Neuronal stem cell (in vitro differentiated cells): ENCODE measurements around the gene MYB.

Experiments
- DNase-seq: peaks from one replicate; pipeline ENCODE4 v3.0.0-alpha.2; 2013; ENCODE audit warnings: low spot score
- H2AFZ ChIP-seq: one replicate; pipeline ENCODE4 v1.6.1; 2013; ENCODE audit warnings: mild to moderate bottlenecking, low read length, inconsistent platforms
- H2AK5ac ChIP-seq: 2 replicates; pipeline ENCODE4 v1.6.1; 2013; ENCODE audit warnings: low read depth, mild to moderate bottlenecking, inconsistent platforms, low read length, moderate library complexity, mixed read lengths
- H2BK120ac ChIP-seq: 2 replicates; pipeline ENCODE4 v1.6.1; 2013; ENCODE audit warnings: low read depth, mild to moderate bottlenecking, inconsistent platforms, low read length, moderate library complexity, mixed read lengths
- H2BK12ac ChIP-seq: one replicate; pipeline ENCODE4 v1.6.1; 2013; ENCODE audit warnings: low read length, inconsistent platforms
- H2BK15ac ChIP-seq: 2 replicates; pipeline ENCODE4 v1.6.1; 2013; ENCODE audit warnings: mild to moderate bottlenecking, low read length, inconsistent platforms, mixed read lengths
- H2BK5ac ChIP-seq: one replicate; pipeline ENCODE4 v1.6.1; 2013; ENCODE audit warnings: inconsistent platforms, mild to moderate bottlenecking, low read length, moderate library complexity
- H3K14ac ChIP-seq: one replicate; pipeline ENCODE4 v1.6.1; 2013; ENCODE audit warnings: low read length, inconsistent platforms
- H3K18ac ChIP-seq: 2 replicates; pipeline ENCODE4 v1.6.1; 2013; ENCODE audit warnings: low read length, inconsistent platforms
- H3K23ac ChIP-seq: 2 replicates; pipeline ENCODE4 v1.6.1; 2013; ENCODE audit warnings: low read depth, mild to moderate bottlenecking, mixed read lengths, low read length, inconsistent platforms; ENCODE audit not compliant: poor library complexity
- H3K27ac ChIP-seq: replicated peaks from 3 replicates; pipeline ENCODE4 v1.5.1; 2013; ENCODE audit warnings: low read length, inconsistent platforms
- H3K27me3 ChIP-seq, 3 experiments: 2 replicates each; pipeline ENCODE4 v1.6.1; 2013; ENCODE audit warnings: low read length in 3 of 3, mild to moderate bottlenecking in 2 of 3, inconsistent platforms in 1 of 3, low read depth in 1 of 3, mixed read lengths in 1 of 3, moderate library complexity in 1 of 3; ENCODE audit not compliant: control insufficient read depth in 3 of 3, insufficient read depth in 3 of 3
- H3K36me3 ChIP-seq, 2 donors: replicated peaks in 1 of 2; 2 replicates each; pipeline ENCODE4 v1.6.1; 2013; ENCODE audit warnings: low read length in 2 of 2; ENCODE audit not compliant: control insufficient read depth in 2 of 2, insufficient read depth in 2 of 2
- H3K4ac ChIP-seq: 2 replicates; pipeline ENCODE4 v1.6.1; 2013; ENCODE audit warnings: inconsistent platforms, mild to moderate bottlenecking, low read length, moderate library complexity
- H3K4me1 ChIP-seq, 2 donors: 1 replicate in 1 of 2; 2 replicates in 1 of 2; pipeline ENCODE4 v1.6.1; 2013; ENCODE audit warnings: low read length in 2 of 2, low read depth in 1 of 2; ENCODE audit not compliant: control insufficient read depth in 2 of 2, insufficient read depth in 1 of 2
- H3K4me2 ChIP-seq: one replicate; pipeline ENCODE4 v1.6.1; 2013; ENCODE audit warnings: mild to moderate bottlenecking, low read length, inconsistent platforms; ENCODE audit not compliant: insufficient read depth, poor library complexity, severe bottlenecking
- H3K4me3 ChIP-seq, 2 donors: 2 replicates each; pipeline ENCODE4 v1.5.1; 2013; ENCODE audit warnings: low read length in 2 of 2, mild to moderate bottlenecking in 2 of 2, inconsistent platforms in 1 of 2, moderate library complexity in 1 of 2
- H3K79me1 ChIP-seq: one replicate; pipeline ENCODE4 v1.6.1; 2013; ENCODE audit warnings: low read depth, mild to moderate bottlenecking, inconsistent platforms, low read length, moderate library complexity
- H3K9ac ChIP-seq: one replicate; pipeline ENCODE4 v1.6.1; 2013; ENCODE audit warnings: mild to moderate bottlenecking, low read depth, low read length, inconsistent platforms; ENCODE audit not compliant: poor library complexity
- H3K9me3 ChIP-seq, 2 donors: replicated peaks in 1 of 2; 2 replicates each; pipeline versions ENCODE3 to v1.6.1; 2013; ENCODE audit warnings: low read length in 2 of 2, mild to moderate bottlenecking in 2 of 2, inconsistent platforms in 1 of 2, low read depth in 1 of 2, mixed read lengths in 1 of 2, moderate library complexity in 1 of 2; ENCODE audit not compliant: control insufficient read depth in 2 of 2, insufficient read depth in 1 of 2
- H4K8ac ChIP-seq: one replicate; pipeline ENCODE4 v1.6.1; 2013; ENCODE audit warnings: low read depth, mild to moderate bottlenecking, inconsistent platforms, low read length, moderate library complexity
- H4K91ac ChIP-seq: one replicate; pipeline ENCODE4 v1.6.1; 2013; ENCODE audit warnings: low read length, low read depth, mild to moderate bottlenecking, inconsistent platforms; ENCODE audit not compliant: poor library complexity
- WGBS, 2 donors: extraction: QIAGEN DNeasy Blood & Tissue Kit; methylation state at CpG; one replicate each; pipeline ENCODE4 v1.1.7; 2013; ENCODE audit warnings: missing lambda C conversion rate in 2 of 2, mixed read lengths in 1 of 2; ENCODE audit not compliant: insufficient read length in 2 of 2, insufficient replicate concordance in 1 of 2; ENCODE audit errors: extremely low coverage in 2 of 2; 5-methylcytosine and 5-hydroxymethylcytosine counted together

Gene MYB

DNA sequence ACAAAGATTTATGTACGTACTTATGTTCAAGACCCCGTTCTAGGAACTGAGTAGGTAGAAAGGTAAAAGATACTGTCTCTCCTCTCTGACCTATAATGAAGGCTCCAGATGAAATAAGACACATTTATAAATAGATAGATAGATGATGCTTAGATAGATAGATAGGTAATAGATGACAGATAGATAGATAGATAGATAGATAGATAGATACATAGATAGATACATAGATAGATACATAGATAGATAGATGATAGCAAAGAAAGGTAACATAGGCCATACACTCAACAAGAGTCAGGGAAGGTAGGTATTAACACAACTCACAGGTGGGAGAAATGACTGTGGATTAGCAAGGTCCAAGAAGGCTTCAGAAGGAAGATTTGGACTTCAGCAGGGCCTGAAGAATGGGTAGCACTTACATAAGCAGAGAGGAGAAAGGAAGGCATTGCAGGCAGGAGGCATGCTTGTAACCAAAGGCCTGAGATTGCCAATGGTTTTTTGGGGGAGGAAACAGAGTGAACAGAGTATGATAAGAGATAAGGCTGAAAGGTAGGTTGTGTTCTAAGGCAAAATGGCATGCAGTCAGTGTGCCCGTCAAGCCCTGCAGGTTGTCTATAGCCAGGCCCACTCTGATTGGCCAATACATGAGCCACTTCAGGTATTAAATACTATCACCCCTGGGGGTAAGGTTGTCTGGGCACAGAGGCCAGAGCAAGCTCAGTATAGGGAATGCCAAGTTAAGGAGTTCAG, 7.7 kb upstream of the MYB start:
- Histone ChIP-seq H2BK120ac (no peak overlapping the region), H2BK12ac (no peak overlapping the region), H3K27ac (no peak overlapping the region), H3K23ac (no peak overlapping the region), H2BK15ac (no peak overlapping the region), H3K27me3 (peaks cover 0 to 40% (median 0%) of the 10 kb centered on the region in 3 experiments), H3K18ac (no peak overlapping the region), H3K4me1 (no peaks in the 10 kb centered on the region), H3K9me3 (no peaks in the 10 kb centered on the region), H2BK5ac (no peak overlapping the region), H3K9ac (no peak overlapping the region), H3K4ac (no peak overlapping the region), H3K36me3 (no peaks in the 10 kb centered on the region), H3K14ac (no peak overlapping the region), H2AFZ (no peak overlapping the region), H3K79me1 (no peaks in the 10 kb centered on the region), H4K8ac (no peak overlapping the region), H3K4me3 (no peak overlapping the region), H2AK5ac (no peak overlapping the region), H3K4me2 (no peak overlapping the region), H4K91ac (no peak overlapping the region)
- WGBS, 2 donors: no CpG with 5 or more reads among the region's 3 CpGs
- DNase-seq: no peak

DNA sequence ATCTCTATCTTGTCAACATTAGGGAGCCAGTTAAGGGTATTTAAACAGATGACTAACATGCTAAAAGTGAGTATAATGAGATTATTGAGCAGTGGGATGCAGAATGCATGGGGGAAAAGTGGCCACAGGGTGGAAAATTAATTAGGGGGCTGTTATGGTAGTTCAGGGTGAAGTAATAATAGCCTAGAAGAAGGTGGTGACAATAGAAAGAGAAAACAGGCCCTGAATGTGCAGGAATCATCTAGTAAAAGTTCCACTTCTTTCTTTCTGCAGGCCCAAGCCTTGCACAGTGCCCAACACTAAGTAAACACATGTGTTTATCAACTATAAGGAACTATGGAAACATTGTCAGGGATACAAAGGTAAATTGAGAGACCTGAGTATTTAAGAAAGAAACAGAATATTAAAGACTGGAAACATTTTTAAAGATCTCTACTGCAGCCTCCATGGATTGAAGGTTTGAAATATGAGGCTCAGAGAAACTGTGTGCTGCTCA, 7.1 kb upstream of the MYB start:
- Histone ChIP-seq H3K4me2 (no peak overlapping the region), H4K8ac (no peak overlapping the region), H2BK5ac (no peak overlapping the region), H2BK15ac (no peak overlapping the region), H3K4me3 (no peak overlapping the region), H3K79me1 (no peaks in the 10 kb centered on the region), H2BK120ac (no peak overlapping the region), H3K27me3 (peaks cover 0 to 46% (median 0%) of the 10 kb centered on the region in 3 experiments), H3K18ac (no peak overlapping the region), H3K4me1 (no peaks in the 10 kb centered on the region), H3K9me3 (no peaks in the 10 kb centered on the region), H3K4ac (no peak overlapping the region), H3K23ac (no peak overlapping the region), H3K9ac (no peak overlapping the region), H4K91ac (no peak overlapping the region), H3K14ac (no peak overlapping the region), H2BK12ac (no peak overlapping the region), H3K27ac (no peak overlapping the region), H2AFZ (no peak overlapping the region), H3K36me3 (no peaks in the 10 kb centered on the region), H2AK5ac (no peak overlapping the region)
- no peak for DNase-seq

DNA sequence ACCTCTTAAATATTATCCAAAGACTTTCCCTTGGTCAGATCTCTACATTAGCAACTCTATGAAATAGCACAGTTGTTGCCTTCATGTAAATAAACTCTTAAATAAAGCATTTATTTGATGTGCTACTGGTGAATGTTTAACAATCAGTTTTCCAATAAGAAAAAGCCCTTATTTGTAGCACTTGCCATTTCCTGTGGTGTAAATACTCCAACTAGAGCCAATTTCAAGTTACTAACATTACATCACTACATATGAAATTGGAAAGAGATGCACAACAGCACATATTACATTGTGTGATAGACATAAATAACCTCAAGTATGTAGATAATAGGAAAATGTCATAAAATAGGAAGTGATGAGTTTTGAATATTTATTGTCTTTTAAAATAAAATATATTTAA, 5.0 kb upstream of the MYB start:
- Histone ChIP-seq H4K8ac (no peak overlapping the region), H2BK120ac (no peak overlapping the region), H2AK5ac (no peak overlapping the region), H3K36me3 (no peaks in the 10 kb centered on the region), H3K27ac (no peak overlapping the region), H3K4me2 (no peak overlapping the region), H3K23ac (no peak overlapping the region), H2BK15ac (no peak overlapping the region), H3K79me1 (no peaks in the 10 kb centered on the region), H3K9me3 (no peaks in the 10 kb centered on the region), H4K91ac (no peak overlapping the region), H2AFZ (no peak overlapping the region), H3K14ac (no peak overlapping the region), H3K9ac (no peak overlapping the region), H2BK12ac (no peak overlapping the region), H3K18ac (no peak overlapping the region), H3K4ac (no peak overlapping the region), H3K27me3 (peaks cover 0 to 52% (median 0%) of the 10 kb centered on the region in 3 experiments), H3K4me3 (no peak overlapping the region), H3K4me1 (no peaks in the 10 kb centered on the region), H2BK5ac (no peak overlapping the region)
- DNase-seq: no peak

DNA sequence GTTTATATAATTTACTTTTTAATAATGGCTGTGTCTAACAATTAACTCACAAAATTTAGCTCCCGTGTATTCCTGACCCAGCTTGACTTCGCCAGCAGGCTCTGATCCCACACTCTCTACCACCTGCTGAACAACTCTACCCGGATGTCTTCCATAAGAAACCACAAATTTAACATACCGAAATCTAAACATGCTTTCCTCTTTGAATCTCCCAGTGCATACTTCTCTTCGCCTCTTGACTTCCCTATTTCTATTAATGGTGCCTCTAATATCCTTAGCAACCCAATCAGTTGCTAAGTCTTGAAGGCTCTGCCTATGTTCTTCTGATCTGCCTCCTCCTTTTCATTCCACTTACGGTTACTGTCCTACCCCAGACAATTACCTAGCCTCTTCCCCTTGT, 4.6 kb upstream of the MYB start:
- H4K8ac ChIP-seq: no peak overlapping the region
- H3K9me3 ChIP-seq: no peaks in the 10 kb centered on the region
- no peak overlapping the region for H3K18ac ChIP-seq
- H3K27ac ChIP-seq: no peak overlapping the region
- DNase-seq: no peak
- H3K4me3 ChIP-seq: no peak overlapping the region
- no peaks in the 10 kb centered on the region for H3K36me3 ChIP-seq
- H3K27me3 ChIP-seq: peaks cover 0 to 49% (median 0%) of the 10 kb centered on the region in 3 experiments
- H3K14ac ChIP-seq: no peak overlapping the region
- no peak overlapping the region for H2BK15ac ChIP-seq
- H2AK5ac ChIP-seq: no peak overlapping the region
- H4K91ac ChIP-seq: no peak overlapping the region
- no peak overlapping the region for H3K23ac ChIP-seq
- WGBS, 2 donors: no CpG with 5 or more reads among the region's 6 CpGs
- H3K4ac ChIP-seq: no peak overlapping the region
- no peak overlapping the region for H2BK5ac ChIP-seq
- H2BK120ac ChIP-seq: no peak overlapping the region
- no peak overlapping the region for H3K4me2 ChIP-seq
- no peak overlapping the region for H3K9ac ChIP-seq
- H2BK12ac ChIP-seq: no peak overlapping the region
- H3K79me1 ChIP-seq: no peaks in the 10 kb centered on the region
- H3K4me1 ChIP-seq: no peaks in the 10 kb centered on the region
- no peak overlapping the region for H2AFZ ChIP-seq
